ENCODE measurements around the gene NALCN.

DNA sequence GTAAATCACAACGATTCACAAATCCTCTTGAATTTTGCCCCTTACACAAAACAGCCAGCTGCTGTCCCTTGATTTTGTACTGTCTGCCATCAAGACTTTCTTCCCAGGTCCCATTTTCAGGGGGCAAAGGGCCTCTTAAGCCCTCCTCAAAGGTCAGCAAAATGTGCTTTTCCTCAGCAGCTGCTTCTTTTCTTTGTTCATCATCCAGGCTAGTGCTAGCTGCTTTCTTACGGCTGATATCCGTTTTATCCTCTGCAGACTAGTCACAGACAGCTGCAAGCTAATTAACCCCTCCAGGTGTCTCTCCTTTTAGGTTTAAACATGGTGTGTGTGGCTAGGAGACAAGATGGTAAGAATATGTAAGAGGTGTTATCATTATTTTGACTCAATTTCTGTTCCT lies 90.9 kb downstream of the NALCN start:
- TF ChIP-seq CEBPB (IDR thresholded peaks at IDR 0.05; ENCODE audit: low read depth, low read length) (no peak), YY1 (IDR thresholded peaks at IDR 0.05; ENCODE audit: low read depth, low read length) (no peak), TCF12 (IDR thresholded peaks at IDR 0.05; ENCODE audit: low read depth, low read length) (no peak), POLR2A (IDR thresholded peaks at IDR 0.05; ENCODE audit: control extremely low read depth in 1 of 2, low read depth in 2 of 2, low read length in 2 of 2) (no peak), TAF1 (IDR thresholded peaks at IDR 0.05; ENCODE audit: low read depth, low read length) (no peak), JUND (IDR thresholded peaks at IDR 0.05; ENCODE audit: low read length) (no peak), FOSL1 (IDR thresholded peaks at IDR 0.05; ENCODE audit: insufficient read depth, low read depth, low read length) (no peak)
- TF ChIP-seq, protein P1, sequence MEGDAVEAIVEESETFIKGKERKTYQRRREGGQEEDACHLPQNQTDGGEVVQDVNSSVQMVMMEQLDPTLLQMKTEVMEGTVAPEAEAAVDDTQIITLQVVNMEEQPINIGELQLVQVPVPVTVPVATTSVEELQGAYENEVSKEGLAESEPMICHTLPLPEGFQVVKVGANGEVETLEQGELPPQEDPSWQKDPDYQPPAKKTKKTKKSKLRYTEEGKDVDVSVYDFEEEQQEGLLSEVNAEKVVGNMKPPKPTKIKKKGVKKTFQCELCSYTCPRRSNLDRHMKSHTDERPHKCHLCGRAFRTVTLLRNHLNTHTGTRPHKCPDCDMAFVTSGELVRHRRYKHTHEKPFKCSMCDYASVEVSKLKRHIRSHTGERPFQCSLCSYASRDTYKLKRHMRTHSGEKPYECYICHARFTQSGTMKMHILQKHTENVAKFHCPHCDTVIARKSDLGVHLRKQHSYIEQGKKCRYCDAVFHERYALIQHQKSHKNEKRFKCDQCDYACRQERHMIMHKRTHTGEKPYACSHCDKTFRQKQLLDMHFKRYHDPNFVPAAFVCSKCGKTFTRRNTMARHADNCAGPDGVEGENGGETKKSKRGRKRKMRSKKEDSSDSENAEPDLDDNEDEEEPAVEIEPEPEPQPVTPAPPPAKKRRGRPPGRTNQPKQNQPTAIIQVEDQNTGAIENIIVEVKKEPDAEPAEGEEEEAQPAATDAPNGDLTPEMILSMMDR (IDR thresholded peaks at IDR 0.05; ENCODE audit: control extremely low read depth in 1 of 3, insufficient read depth in 1 of 3, low read depth in 1 of 3, low read length in 3 of 3): no peak

Measured in H1 (cell line).